GM13976 (cell line): ENCODE results near the gene SNTB2.
"Not testable (repeated sequence)": the region's sequence is repeated elsewhere in the genome, so short reads cannot be mapped to it uniquely, and the experiment has no call there.

ENCODE experiments used
- DNase-seq: peaks from one replicate; pipeline ENCODE4 v3.0.0; 2012; ENCODE audit warnings: low spot score
- CTCF ChIP-seq: IDR thresholded peaks from 2 replicates; pipeline ENCODE4 v1.5.1; 2012; ENCODE audit warnings: borderline replicate concordance, mild to moderate bottlenecking; ENCODE audit not compliant: insufficient read depth; ENCODE audit errors: extremely low read depth, missing control alignments, control extremely low read depth
- in situ Hi-C: fragments of 300-500 bp; cut with MboI; formaldehyde crosslinking; loops from one replicate; pipeline ENCODE4 v1.12.0; 2022; ENCODE audit warnings: low sequenced_read_pairs, mixed read lengths, inconsistent platforms; ENCODE audit not compliant: unreplicated experiment

SNTB2 gene

GRCh38 chr16:69186642-69187445, at the start of gene SNTB2:
SNTB2 (plus strand) TSS chr16:69187164; CDS start chr16:69187167, 3 bp downstream.
- TF ChIP-seq CTCF: no peak
- DNase-seq: peak; percentile 92
- in situ Hi-C loops: no loop called here

- in situ Hi-C loops: no loop called here
- TF ChIP-seq CTCF: no peak
- DNase-seq: no peak
Measured at GRCh38 chr16:69138608-69139007, 48.4 kb upstream of the SNTB2 start.

- in situ Hi-C loops, DNase-seq: not testable (repeated sequence)
Measured at GRCh38 chr16:69139464-69139863, 47.5 kb upstream of the SNTB2 start.

GRCh38 chr16:69141014-69141413, 46.0 kb upstream of the SNTB2 start:
- no peak for TF ChIP-seq CTCF
- DNase-seq: no peak
- in situ Hi-C loops: no loop called here

GRCh38 chr16:69141936-69142335, 45.0 kb upstream of the SNTB2 start:
- no peak for TF ChIP-seq CTCF
- in situ Hi-C loops: no loop called here
- DNase-seq: no peak

DNA sequence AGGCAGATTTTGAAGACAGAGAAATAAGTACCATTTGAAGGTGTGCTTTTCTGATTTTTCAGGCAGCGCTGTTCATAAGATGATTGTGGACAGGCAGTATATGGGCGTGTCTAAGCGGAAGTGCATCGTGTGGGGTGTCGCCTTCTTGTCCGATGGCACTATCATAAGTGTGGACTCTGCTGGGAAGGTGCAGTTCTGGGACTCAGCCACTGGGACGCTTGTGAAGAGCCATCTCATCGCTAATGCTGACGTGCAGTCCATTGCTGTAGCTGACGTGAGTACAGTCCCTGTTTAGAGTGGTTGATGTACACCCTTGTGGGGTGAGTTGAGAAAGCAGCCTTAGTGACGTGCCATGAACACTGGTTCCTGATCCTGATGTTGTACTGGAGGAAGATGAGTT, 43.8 kb upstream of the SNTB2 start:
- no peak for DNase-seq
- in situ Hi-C loops: no loop called here
- no peak for TF ChIP-seq CTCF

GRCh38 chr16:69145658-69146057, 41.3 kb upstream of the SNTB2 start:
- in situ Hi-C loops: no loop called here
- TF ChIP-seq CTCF: no peak
- no peak for DNase-seq

GRCh38 chr16:69149621-69150020, 37.3 kb upstream of the SNTB2 start:
- in situ Hi-C loops: loop anchor here (10.0 kb wide), 1 partner anchor 135 kb away; no protein-coding TSS in a partner anchor
- not testable (repeated sequence) for DNase-seq
